ENCODE data around the gene ESR2. TPM values are rescaled to one million over a fixed set of nuclear protein-coding genes. Genes with fewer than 3 reads are reported as not detected.

The ESR2 gene
- total and polyA plus RNA-seq, 2 of the 8 experiments (the other 6 are each of a cell fraction or from before 2014, with no cell fraction given), result 0.19 to 0.23 TPM

DNA sequence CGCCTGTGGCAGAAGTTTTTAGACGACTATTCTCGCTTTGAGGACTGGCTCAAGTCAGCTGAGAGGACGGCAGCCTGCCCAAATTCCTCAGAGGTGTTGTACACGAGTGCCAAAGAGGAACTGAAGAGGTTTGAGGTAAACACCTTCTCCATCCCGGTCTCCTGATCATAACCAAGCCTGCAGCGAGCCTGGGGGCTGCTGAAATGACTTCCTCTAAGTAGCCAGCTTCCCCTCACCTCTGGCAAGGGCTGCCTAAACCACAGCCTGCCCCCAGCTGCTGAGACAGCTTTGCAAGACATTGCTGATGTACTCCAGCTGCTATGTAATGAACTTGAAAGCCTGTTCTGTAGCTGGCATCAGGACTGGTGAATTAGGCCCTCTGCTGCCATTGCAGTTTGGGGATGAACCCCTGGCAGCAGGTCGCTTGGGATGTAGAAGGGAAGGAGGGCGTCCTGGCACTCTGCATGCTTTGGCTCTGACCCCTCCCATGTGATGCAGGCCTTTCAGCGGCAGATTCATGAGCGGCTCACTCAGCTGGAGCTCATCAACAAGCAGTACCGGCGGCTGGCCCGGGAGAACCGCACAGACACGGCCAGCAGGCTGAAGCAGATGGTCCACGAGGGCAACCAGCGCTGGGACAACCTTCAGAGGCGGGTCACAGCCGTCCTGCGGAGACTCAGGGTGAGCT lies 84.6 kb downstream of the ESR2 start:
- Histone ChIP-seq H3K23me2 (ENCODE audit: low read depth, low read length) (no peaks in the 10 kb centered on the region), H2BK120ac (replicated peaks; ENCODE audit: low read depth, low read length) (no peak overlapping the region), H3K23ac (ENCODE audit: insufficient read length) (no peak overlapping the region), H3K4ac (replicated peaks; ENCODE audit: insufficient read length, low read depth, low read length) (no peak overlapping the region), H3K4me1 (replicated peaks in 1 of 4; ENCODE audit: control insufficient read depth in 3 of 4, insufficient read depth in 4 of 4, low read length in 3 of 4) (no peaks in the 10 kb centered on the region), H3K14ac (ENCODE audit: insufficient read length) (no peak overlapping the region), H3K79me1 (ENCODE audit: low read depth, low read length) (no peaks in the 10 kb centered on the region), H3K9ac (replicated peaks in 1 of 4; ENCODE audit: extremely low read depth in 1 of 4, low read depth in 3 of 4, low read length in 3 of 4) (no peak overlapping the region), H3K18ac (ENCODE audit: extremely low read depth, low read length) (no peak overlapping the region), H2BK12ac (ENCODE audit: low read depth, low read length) (no peak overlapping the region), H3K4me2 (ENCODE audit: insufficient read depth in 1 of 2, low read depth in 2 of 2, low read length in 2 of 2) (no peak overlapping the region), H2AFZ (ENCODE audit: low read length) (no peak overlapping the region), H3K27ac (ENCODE audit: low read depth, low read length) (no peak overlapping the region), H4K5ac (ENCODE audit: insufficient read length, low read depth, low read length) (no peak overlapping the region), H3K36me3 (ENCODE audit: control insufficient read depth in 2 of 4, insufficient read depth in 4 of 4, low read length in 3 of 4) (peaks cover 6 to 42% (median 24%) of the 10 kb centered on the region in 4 experiments; a peak in 6 of 8 replicates), H4K8ac (ENCODE audit: extremely low read depth, insufficient read depth, low read length) (no peak overlapping the region), H3K79me2 (ENCODE audit: control insufficient read depth in 1 of 2, insufficient read depth in 2 of 2, low read length in 2 of 2) (no peaks in the 10 kb centered on the region), H2BK15ac (ENCODE audit: low read length) (no peak overlapping the region), H2BK20ac (ENCODE audit: low read length) (no peak overlapping the region), H3K27me3 (replicated peaks in 1 of 4; ENCODE audit: control insufficient read depth in 3 of 4, extremely low read depth in 1 of 4, insufficient read depth in 3 of 4, low read length in 3 of 4) (no peaks in the 10 kb centered on the region), H3K9me3 (ENCODE audit: insufficient read depth in 2 of 2, low read depth in 1 of 2, low read length in 1 of 2) (no peaks in the 10 kb centered on the region), H2AK5ac (ENCODE audit: low read depth, low read length) (no peak overlapping the region), H3K56ac (replicated peaks; ENCODE audit: insufficient read length, low read depth, low read length) (no peak overlapping the region), H3K4me3 (ENCODE audit: extremely low read depth in 1 of 4, insufficient read depth in 2 of 4, low read depth in 3 of 4, low read length in 4 of 4) (no peak overlapping the region), H4K91ac (replicated peaks; ENCODE audit: insufficient read length, low read length) (no peak overlapping the region), H4K20me1 (replicated peaks in 1 of 2; ENCODE audit: control insufficient read depth in 1 of 2, insufficient read depth in 2 of 2, low read length in 2 of 2) (no peaks in the 10 kb centered on the region), H2BK5ac (ENCODE audit: low read depth, low read length) (peak overlapping the region; percentile 66; the same call in 1 of the 2 replicates)
- no peak for TF ChIP-seq SP1 (IDR thresholded peaks at IDR 0.05; ENCODE audit: low read depth, low read length)
- TF ChIP-seq, protein P1, sequence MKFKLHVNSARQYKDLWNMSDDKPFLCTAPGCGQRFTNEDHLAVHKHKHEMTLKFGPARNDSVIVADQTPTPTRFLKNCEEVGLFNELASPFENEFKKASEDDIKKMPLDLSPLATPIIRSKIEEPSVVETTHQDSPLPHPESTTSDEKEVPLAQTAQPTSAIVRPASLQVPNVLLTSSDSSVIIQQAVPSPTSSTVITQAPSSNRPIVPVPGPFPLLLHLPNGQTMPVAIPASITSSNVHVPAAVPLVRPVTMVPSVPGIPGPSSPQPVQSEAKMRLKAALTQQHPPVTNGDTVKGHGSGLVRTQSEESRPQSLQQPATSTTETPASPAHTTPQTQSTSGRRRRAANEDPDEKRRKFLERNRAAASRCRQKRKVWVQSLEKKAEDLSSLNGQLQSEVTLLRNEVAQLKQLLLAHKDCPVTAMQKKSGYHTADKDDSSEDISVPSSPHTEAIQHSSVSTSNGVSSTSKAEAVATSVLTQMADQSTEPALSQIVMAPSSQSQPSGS (IDR thresholded peaks at IDR 0.05; ENCODE audit: low read length), result no peak
- 86% methylated on average over 20 of the region's 21 CpGs; no CpG with 5 or more reads in 1 of the 2 experiments for WGBS, 2 experiments (ENCODE audit: extremely low coverage in 1 of 2, insufficient coverage in 1 of 2, insufficient read length in 1 of 2, insufficient replicate concordance in 2 of 2, low coverage in 1 of 2, low lambda C conversion rate in 2 of 2, missing lambda C conversion rate in 1 of 2)
- no peak for DNase-seq (ENCODE audit: low read depth in 1 of 2, low spot score in 2 of 2)
- FAIRE-seq, result no peak
- CTCF ChIA-PET (ENCODE audit: partially characterized antibody), result interaction anchor here (0.9 to 2.5 kb wide), 9 partner anchors 9 to 102 kb away, joined by 3 to 14 read pairs (median 3); no protein-coding TSS in a partner anchor
- POLR2A ChIA-PET (ENCODE audit: partially characterized antibody), result interaction anchor here (1.3 kb wide), 1 partner anchor 26 kb away, joined by 3 read pairs; no protein-coding TSS in a partner anchor
